ENCODE results near the gene PPP1R37. TPM values are rescaled to one million over a fixed set of nuclear protein-coding genes. Genes with fewer than 3 reads are reported as not detected.

PPP1R37 gene
- total and polyA plus RNA-seq, 2 of the 13 experiments (the other 11 are each of a cell fraction or from before 2014, with no cell fraction given): 9.0 to 14.3 TPM

DNA sequence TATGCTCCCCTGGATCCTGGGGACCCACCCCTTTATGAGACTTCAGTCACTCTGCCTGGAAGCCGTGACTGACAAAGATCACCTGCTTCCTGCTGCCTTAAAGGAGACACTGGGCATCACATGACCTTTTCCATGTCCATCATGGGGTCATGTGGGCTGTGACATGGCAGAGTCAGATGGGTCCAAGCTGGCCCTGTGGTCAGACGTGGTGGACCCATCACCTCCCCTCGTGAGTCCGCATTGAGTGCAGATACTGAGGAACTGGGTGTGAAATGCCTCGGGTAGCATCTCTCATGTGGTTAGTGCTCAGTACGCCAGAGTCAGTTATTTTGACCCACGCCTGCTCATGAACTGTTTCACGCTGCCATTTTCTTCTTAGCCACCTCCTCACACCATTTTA lies 40.7 kb downstream of the PPP1R37 start:
- peaks cover 56% of the 10 kb centered on the region for H3K4me1 ChIP-seq (ENCODE audit: insufficient read depth, low read length)
- 96% methylated on average over 5 of the region's 8 CpGs for WGBS (ENCODE audit: low lambda C conversion rate)
- no peak overlapping the region for H3K9ac ChIP-seq (ENCODE audit: insufficient read depth, low read depth, low read length)
- H3K9me3 ChIP-seq (ENCODE audit: low read length): no peaks in the 10 kb centered on the region
- H3K27ac ChIP-seq (ENCODE audit: extremely low read length, insufficient read depth, low read length): no peak overlapping the region
- no TSS peak for BruUV-seq (replicated peaks)
- FAIRE-seq (no peak), DNase-seq (ENCODE audit: low spot score) (no peak), ATAC-seq (no peak)
- H4K20me1 ChIP-seq (ENCODE audit: insufficient read depth, low read length): peaks cover 12% of the 10 kb centered on the region; the same call in 1 of the 2 replicates
- ChIA-PET CTCF (ENCODE audit: low intra/inter-chr PET ratio, low total read pairs) (no interaction called here), POLR2A (no interaction called here)
- H3K4me3 ChIP-seq (replicated peaks in 1 of 3; ENCODE audit: insufficient read depth in 1 of 3, low read depth in 2 of 3, low read length in 3 of 3): no peak overlapping the region
- no peaks in the 10 kb centered on the region for H3K27me3 ChIP-seq (ENCODE audit: control insufficient read depth in 1 of 2, insufficient read depth in 2 of 2, low read length in 2 of 2)
- no peak overlapping the region for H2AFZ ChIP-seq (ENCODE audit: low read length)
- in situ Hi-C loops (cut with HindIII; ENCODE audit: extremely low pct_ligation_motif_present, low pct_unique_long_range_greater_than_20kb) (no loop called here), intact Hi-C loops (cut with micrococcal nuclease; ENCODE audit: unreplicated experiment) (no loop called here)
- no peak for TF ChIP-seq HOXA9 (CRISPR knock-in tag; IDR thresholded peaks at IDR 0.05; ENCODE audit: borderline replicate concordance)
- TF ChIP-seq, protein P1, sequence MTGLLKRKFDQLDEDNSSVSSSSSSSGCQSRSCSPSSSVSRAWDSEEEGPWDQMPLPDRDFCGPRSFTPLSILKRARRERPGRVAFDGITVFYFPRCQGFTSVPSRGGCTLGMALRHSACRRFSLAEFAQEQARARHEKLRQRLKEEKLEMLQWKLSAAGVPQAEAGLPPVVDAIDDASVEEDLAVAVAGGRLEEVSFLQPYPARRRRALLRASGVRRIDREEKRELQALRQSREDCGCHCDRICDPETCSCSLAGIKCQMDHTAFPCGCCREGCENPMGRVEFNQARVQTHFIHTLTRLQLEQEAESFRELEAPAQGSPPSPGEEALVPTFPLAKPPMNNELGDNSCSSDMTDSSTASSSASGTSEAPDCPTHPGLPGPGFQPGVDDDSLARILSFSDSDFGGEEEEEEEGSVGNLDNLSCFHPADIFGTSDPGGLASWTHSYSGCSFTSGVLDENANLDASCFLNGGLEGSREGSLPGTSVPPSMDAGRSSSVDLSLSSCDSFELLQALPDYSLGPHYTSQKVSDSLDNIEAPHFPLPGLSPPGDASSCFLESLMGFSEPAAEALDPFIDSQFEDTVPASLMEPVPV (CRISPR knock-in tag; IDR thresholded peaks at IDR 0.05): no peak
- no peak for TF ChIP-seq ARNT2 (CRISPR knock-in tag; IDR thresholded peaks at IDR 0.05; ENCODE audit: low read depth)
- TF ChIP-seq ZNF747 (CRISPR knock-in tag; IDR thresholded peaks at IDR 0.05; ENCODE audit: borderline replicate concordance): no peak
- no peak for TF ChIP-seq BATF2 (CRISPR knock-in tag; IDR thresholded peaks at IDR 0.05)
- TF ChIP-seq, protein P2, sequence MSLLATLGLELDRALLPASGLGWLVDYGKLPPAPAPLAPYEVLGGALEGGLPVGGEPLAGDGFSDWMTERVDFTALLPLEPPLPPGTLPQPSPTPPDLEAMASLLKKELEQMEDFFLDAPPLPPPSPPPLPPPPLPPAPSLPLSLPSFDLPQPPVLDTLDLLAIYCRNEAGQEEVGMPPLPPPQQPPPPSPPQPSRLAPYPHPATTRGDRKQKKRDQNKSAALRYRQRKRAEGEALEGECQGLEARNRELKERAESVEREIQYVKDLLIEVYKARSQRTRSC (CRISPR knock-in tag; IDR thresholded peaks at IDR 0.05; ENCODE audit: low read depth): no peak
- no peak for TF ChIP-seq MXI1 (IDR thresholded peaks at IDR 0.05; ENCODE audit: borderline replicate concordance, low read depth, low read length)
- no peak for TF ChIP-seq POLR2A (IDR thresholded peaks at IDR 0.05; ENCODE audit: insufficient read depth in 1 of 2, low read depth in 2 of 2, low read length in 2 of 2)
- no peak for TF ChIP-seq FOXA1 (IDR thresholded peaks at IDR 0.05)
- no peak for TF ChIP-seq FOXA1 (CRISPR knock-in tag; IDR thresholded peaks at IDR 0.05)
- TF ChIP-seq NR2F1 (CRISPR knock-in tag; IDR thresholded peaks at IDR 0.05): no peak
- TF ChIP-seq, protein P3, sequence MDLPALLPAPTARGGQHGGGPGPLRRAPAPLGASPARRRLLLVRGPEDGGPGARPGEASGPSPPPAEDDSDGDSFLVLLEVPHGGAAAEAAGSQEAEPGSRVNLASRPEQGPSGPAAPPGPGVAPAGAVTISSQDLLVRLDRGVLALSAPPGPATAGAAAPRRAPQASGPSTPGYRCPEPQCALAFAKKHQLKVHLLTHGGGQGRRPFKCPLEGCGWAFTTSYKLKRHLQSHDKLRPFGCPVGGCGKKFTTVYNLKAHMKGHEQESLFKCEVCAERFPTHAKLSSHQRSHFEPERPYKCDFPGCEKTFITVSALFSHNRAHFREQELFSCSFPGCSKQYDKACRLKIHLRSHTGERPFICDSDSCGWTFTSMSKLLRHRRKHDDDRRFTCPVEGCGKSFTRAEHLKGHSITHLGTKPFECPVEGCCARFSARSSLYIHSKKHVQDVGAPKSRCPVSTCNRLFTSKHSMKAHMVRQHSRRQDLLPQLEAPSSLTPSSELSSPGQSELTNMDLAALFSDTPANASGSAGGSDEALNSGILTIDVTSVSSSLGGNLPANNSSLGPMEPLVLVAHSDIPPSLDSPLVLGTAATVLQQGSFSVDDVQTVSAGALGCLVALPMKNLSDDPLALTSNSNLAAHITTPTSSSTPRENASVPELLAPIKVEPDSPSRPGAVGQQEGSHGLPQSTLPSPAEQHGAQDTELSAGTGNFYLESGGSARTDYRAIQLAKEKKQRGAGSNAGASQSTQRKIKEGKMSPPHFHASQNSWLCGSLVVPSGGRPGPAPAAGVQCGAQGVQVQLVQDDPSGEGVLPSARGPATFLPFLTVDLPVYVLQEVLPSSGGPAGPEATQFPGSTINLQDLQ (CRISPR knock-in tag; IDR thresholded peaks at IDR 0.05): no peak
- no peak overlapping the region for H3K4me2 ChIP-seq (ENCODE audit: low read depth, low read length)
- peaks cover 4 to 7% of the 10 kb centered on the region in 2 experiments; a peak in 2 of 5 replicates for H3K36me3 ChIP-seq (replicated peaks in 1 of 2; ENCODE audit: control insufficient read depth in 1 of 2, insufficient read depth in 2 of 2, low read length in 2 of 2)
- H3K79me2 ChIP-seq (ENCODE audit: insufficient read depth, low read length): peaks cover 38% of the 10 kb centered on the region

Data from HepG2 (cell line).